Measurements from ENCODE around the gene CDKAL1.

CDKAL1 gene

DNA sequence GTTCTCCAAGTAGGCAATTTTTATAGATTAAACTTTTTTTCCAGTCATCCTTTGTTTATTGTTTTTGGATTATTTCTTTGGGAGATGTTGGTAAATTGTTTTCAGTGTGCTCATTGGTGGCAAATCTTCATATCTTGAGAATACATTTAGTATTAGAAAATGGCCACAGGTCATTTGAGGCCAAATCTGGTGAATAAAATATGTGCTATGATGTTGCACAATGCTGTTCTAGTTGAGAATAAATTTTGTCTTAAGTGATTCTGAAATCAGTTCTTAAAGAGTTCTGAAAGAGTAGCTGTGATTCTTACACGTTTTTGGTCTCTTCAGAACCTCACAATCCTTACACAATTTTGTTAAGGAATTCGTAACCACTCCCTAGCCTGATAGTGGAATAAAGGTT is 20.1 kb downstream of the CDKAL1 start:
- no peak for DNase-seq (ENCODE audit: low read depth in 1 of 2, low spot score in 1 of 2)

DNA sequence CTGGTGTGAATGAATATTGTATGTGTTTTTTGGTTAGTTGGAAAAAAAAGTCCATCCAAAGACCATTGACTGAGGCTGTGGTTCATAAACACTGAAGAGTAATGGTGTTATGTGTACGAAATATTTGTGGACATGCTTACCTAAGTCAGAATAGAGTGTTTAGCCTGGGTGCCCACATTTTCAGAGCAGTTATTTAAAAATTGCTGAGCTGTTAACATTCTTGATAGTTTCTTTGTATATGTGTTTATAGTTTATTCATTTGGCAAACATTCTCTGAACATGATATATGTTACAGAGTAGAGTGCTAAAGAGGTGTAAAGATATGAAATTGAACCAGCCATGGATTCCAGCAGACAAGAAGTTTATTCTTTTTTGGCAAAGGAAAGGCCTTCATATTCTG is 20.6 kb downstream of the CDKAL1 start:
- no peak for DNase-seq (ENCODE audit: low read depth in 1 of 2, low spot score in 1 of 2)

GRCh38 chr6:20559924-20560551 is 25.8 kb downstream of the CDKAL1 start:
- DNase-seq (ENCODE audit: low read depth in 1 of 2, low spot score in 1 of 2) = no peak

DNA sequence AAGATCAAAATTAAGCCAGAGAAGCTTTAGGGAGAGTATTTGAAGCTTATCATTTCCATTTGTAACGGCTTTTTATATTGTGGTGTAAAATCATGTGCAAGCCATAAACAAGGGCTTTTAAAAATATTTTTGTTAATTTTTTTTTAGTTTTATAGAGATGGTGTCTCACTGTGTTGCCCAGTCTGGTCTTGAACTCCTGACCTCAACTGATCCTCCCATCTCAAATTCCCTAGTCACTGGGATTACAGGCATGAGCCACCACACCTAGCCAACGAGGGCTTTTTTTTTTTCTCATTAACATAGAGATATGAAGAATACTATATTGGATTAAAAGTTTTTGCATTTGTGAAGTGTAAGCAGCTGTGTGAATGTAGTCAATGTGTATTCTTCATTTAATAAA is 29.1 kb downstream of the CDKAL1 start:
- DNase-seq (ENCODE audit: low read depth in 1 of 2, low spot score in 1 of 2) = no peak

- no peak for DNase-seq (ENCODE audit: low read depth in 1 of 2, low spot score in 1 of 2)
These were observed 30.0 kb downstream of the CDKAL1 start for GRCh38 chr6:20564269-20564668.

GRCh38 chr6:20564777-20565176 is 30.5 kb downstream of the CDKAL1 start:
- no peak for DNase-seq (ENCODE audit: low read depth in 1 of 2, low spot score in 1 of 2)

DNA sequence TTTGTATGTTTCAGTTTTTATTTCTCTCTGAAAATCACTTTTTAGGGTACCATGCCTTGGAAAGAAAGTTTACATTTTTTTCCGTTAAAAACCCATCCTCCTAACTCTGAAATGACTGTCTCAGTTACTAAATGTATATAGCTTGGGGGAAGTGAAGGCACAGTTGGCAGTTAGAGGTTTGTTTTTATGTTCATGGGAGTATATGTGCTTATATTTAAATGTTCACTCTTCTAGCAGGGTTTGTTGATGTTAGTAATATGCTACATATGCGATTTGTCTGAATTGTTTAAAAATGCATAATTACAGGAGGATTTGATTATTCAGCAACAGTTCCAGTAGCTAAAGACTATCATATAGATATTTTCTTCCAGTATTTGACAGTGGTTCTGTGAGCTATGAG is 31.1 kb downstream of the CDKAL1 start:
- no peak for DNase-seq (ENCODE audit: low read depth in 1 of 2, low spot score in 1 of 2)

- DNase-seq (ENCODE audit: low read depth in 1 of 2, low spot score in 1 of 2) = no peak
These were observed 31.9 kb downstream of the CDKAL1 start for GRCh38 chr6:20566109-20566508.

GRCh38 chr6:20569000-20569610 is 34.8 kb downstream of the CDKAL1 start:
- DNase-seq (ENCODE audit: low read depth in 1 of 2, low spot score in 1 of 2) = no peak

GRCh38 chr6:20571261-20571660 is 37.0 kb downstream of the CDKAL1 start:
- DNase-seq (ENCODE audit: low read depth in 1 of 2, low spot score in 1 of 2) = no peak

DNA sequence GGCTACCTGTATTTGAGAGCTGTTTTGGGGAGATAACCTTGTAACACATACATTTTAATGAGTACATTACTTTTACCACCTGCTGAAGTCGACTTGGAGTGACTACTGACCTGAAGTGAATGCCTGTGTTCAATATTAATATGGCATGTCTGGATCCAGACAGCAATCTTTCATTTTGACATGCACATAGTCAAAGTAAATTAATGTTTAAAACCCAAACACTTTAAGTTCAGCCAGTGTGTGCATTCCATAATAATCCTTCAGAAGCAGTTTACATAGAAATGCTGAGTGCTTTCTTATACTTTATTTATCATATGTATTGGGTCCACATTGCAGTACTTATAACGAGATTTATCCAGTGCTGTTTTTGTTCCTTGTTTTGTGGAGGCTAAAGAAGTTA is 38.0 kb downstream of the CDKAL1 start:
- DNase-seq (ENCODE audit: low read depth in 1 of 2, low spot score in 1 of 2) = no peak

DNA sequence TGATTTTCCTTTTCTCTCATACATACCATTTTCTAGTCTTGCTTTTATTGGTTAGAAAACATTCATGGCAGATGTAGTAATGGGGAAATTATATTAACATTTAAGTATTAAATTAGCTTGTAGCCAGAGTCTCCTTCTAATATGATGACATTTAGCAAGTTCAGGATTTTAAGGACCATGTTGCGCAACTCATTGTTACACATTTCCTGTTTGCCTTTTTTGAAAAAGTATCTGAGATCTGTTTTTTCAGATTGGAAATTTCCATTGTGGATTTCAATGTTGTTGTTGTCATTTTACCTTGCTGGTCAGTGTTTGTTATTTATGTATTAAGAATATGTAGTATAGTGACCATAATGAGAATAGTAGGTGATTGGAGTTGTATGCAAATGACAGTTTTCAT is 38.7 kb downstream of the CDKAL1 start:
- no peak for DNase-seq (ENCODE audit: low read depth in 1 of 2, low spot score in 1 of 2)

DNA sequence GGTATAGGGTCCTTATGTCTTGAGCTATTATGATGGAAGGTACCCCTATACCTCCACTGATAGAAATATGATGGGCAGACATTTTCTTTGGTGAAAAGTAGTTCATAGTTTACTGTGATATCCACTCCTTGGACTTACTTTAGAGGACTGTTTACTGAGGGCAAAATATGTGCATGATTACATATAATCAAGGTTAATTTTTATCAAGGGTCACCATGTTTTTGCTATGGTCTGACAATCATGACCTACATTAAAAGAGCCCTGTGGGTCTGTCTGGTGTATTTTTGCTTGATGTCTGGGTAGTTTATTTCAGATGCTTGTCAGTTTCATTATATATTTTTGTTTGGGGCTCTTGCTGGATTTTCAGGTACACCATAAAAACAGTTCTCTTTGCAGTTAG is 40.1 kb downstream of the CDKAL1 start:
- DNase-seq (ENCODE audit: low read depth in 1 of 2, low spot score in 1 of 2) = no peak

DNA sequence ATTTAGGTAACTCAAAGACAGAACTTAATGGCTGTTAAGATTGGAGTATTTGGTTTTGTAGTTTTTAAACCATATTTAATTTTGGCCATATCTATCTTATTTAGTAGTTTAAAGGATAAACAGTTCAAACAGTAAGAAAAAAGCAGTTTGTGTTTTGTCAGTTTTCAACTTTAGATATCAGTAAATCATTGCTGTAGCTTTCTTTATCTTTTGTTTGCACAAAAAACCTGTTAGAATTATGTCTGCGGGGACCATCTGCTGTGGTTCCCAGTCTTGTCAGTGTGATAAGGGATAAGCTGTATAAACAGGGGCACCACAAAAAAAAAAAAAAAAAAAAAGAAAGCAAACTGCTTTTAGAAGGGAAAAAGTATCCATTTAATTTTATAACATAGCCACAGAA is 40.9 kb downstream of the CDKAL1 start:
- no peak for DNase-seq (ENCODE audit: low read depth in 1 of 2, low spot score in 1 of 2)

GRCh38 chr6:20575704-20576451 is 41.6 kb downstream of the CDKAL1 start:
- DNase-seq (ENCODE audit: low read depth in 1 of 2, low spot score in 1 of 2) = no peak

DNA sequence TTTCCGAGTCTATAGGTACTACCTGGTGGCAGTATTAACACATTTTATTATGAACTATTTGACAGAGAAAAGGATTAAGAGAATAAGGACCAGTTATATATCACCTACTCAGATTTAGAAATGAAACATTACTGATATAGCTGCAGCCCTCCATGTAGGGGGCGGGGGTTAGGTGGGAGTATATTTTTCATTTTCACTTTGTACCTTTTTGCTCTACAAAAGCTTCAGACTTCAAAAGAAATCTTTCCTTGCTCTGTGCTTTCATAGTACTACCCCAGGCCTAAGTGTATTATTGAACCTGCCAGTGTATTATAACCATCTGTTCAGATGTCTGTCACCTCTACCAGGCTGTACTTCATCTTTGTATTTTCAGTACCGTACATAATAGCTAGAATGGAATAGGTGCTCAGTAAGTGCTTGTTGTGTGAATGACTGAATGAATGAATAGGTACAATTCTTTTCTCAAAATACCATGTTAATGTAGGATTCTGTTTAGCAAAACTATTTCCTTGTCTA is 43.0 kb downstream of the CDKAL1 start:
- DNase-seq (ENCODE audit: low read depth in 1 of 2, low spot score in 1 of 2) = no peak

DNA sequence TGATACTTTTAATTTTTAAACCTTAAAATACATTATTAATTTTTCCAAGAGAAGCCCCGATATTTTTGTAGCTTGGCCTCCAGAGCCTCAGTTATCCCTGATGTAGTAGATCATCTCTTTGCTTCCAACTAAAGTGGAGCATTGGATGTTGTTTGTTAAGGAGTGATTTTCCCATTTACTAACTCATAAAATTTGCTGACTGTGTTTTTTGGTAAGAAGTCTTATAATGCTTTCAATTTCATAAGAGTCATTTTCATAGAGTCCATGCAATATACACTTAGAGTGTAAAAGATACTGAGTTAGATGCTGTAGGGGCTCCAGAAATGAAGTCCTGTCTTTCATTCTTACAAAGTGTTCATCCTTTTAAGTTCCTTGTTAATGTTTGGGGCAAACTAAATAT is 46.8 kb downstream of the CDKAL1 start:
- DNase-seq (ENCODE audit: low read depth in 1 of 2, low spot score in 1 of 2) = no peak

GRCh38 chr6:20582586-20583443 is 48.6 kb downstream of the CDKAL1 start:
- DNase-seq (ENCODE audit: low read depth in 1 of 2, low spot score in 1 of 2) = no peak

- no peak for DNase-seq (ENCODE audit: low read depth in 1 of 2, low spot score in 1 of 2)
These were observed 49.2 kb downstream of the CDKAL1 start for GRCh38 chr6:20583444-20583800.

GRCh38 chr6:20584100-20584731 is 50.0 kb downstream of the CDKAL1 start:
- DNase-seq (ENCODE audit: low read depth in 1 of 2, low spot score in 1 of 2) = no peak

- no peak for DNase-seq (ENCODE audit: low read depth in 1 of 2, low spot score in 1 of 2)
These were observed 55.0 kb downstream of the CDKAL1 start for GRCh38 chr6:20589266-20589665.

All from activated CD4-positive, alpha-beta T cell treated with anti-CD3 and anti-CD28 coated beads, Interleukin-2, amount 50 U/mL, for 24 hours (primary cell).